HG02885 (cell line): Measurements from ENCODE around the gene PFKM.

Experiments
- ATAC-seq: cut with Tn5 transposase; IDR thresholded peaks from one replicate; pipeline ENCODE4 v1.9.1; 2021; ENCODE audit warnings: mild to moderate bottlenecking; ENCODE audit not compliant: unreplicated experiment, poor library complexity

Gene PFKM

GRCh38 chr12:48183876-48184548, 64.8 kb downstream of the PFKM start:
- ATAC-seq = no peak

- ATAC-seq = no peak
These were observed 65.4 kb downstream of the PFKM start for GRCh38 chr12:48184549-48184922.

GRCh38 chr12:48185181-48185919, 66.2 kb downstream of the PFKM start:
- ATAC-seq = no peak

DNA sequence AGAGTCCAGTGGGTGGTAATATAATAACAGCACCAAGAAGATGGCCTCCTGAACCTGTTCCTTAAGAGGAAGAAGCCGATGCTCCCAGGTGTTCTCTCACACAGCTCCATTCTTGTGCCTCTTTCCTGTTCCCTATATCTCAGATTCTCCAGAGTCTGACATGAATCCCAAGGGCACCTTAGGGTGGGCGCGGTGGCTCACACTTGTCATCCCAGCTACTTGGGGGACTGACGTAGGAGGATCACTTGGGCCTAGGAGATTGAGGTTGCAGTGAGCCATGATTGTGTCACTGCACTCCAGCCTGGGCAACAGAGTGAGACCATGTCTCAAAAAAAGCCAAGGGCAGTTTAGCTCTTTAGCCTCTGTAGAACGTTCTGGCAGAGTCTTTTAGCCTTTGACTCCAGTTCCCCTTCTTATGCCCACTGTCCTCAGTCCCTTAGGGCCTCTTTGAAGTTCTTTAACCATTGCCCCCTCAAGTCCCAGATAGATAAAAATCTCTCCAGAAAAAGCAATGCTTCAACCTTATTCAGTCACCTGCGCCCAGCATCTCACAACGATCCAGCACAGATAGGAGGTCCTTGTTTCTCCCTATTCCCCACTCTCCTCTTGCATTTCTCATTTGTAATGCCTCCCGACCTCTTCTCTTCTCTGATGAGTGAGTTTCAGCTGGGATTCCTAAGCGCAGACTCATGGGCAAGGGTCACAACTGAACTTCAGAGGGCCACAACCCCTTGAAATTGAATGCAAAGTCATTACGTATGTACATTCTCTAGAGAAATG, 68.9 kb downstream of the PFKM start:
- no peak for ATAC-seq

GRCh38 chr12:48189331-48190125, 70.4 kb downstream of the PFKM start:
- peak; percentile 76 for ATAC-seq

DNA sequence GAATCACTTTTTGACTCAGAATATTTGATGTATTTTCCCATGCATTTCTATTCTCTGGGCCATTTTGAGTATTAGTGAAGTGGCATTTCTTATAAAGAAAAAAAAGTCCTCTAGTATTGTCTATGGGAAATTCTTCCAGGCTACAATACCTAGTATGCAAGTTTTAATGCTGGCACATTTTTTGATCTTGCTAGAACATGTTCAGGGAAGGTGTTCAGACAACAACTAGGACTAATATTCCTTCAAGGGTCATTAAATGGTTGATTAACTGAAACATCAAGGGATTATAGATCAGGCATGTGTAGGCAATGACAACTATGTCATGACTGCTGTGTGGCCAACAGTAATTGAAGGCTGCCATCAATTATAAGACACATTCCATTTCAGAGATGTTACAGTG, 71.9 kb downstream of the PFKM start:
- no peak for ATAC-seq

GRCh38 chr12:48192861-48193260, 73.7 kb downstream of the PFKM start:
- no peak for ATAC-seq

DNA sequence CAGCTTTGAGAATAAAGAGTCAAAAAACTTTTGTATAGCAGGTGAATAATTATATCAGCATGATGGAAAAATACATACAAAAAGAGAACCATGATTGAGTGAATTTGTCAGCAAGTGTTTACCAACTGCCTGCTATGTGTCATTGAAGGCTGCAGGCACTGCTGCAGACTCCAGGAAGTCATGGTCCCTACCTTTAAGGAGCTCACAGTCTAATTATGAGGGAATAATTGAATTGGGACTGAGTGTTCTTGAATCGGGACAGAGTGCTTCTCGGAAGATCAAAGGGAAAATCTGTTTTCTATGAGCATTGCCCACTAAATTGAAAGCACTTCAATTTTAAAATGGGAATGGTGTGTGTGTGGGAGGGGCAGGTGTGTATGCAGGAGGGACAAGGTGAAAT, 74.5 kb downstream of the PFKM start:
- no peak for ATAC-seq

DNA sequence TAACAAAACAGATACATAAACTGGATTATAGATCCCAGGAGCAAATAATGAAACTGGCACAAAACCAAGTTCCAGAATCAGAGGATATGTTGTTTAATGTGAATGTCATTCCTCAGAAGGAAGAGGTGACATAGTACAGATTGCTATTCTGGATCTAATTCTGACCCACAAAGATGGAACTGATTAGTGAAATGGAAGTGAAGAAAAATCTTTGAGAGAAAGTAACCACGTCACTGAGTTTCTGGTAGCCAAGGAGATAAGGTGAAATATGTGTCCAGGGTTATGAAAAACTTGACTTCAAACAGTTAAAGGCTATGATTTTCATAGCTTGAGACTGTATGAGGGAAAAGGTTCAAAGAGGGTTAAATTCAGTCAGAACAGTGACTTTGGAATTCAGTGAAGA, 75.6 kb downstream of the PFKM start:
- no peak for ATAC-seq
